HG02610 (cell line): ENCODE measurements around the gene NTN5.
"Not testable (repeated sequence)": the region's sequence is repeated elsewhere in the genome, so short reads cannot be mapped to it uniquely, and the experiment has no call there.

Experiments
- ATAC-seq: cut with Tn5 transposase; IDR thresholded peaks from one replicate; pipeline ENCODE4 v1.9.1; 2021; ENCODE audit warnings: mild to moderate bottlenecking, moderate library complexity; ENCODE audit not compliant: unreplicated experiment

Gene NTN5

GRCh38 chr19:48632692-48633147 lies 40.1 kb downstream of the NTN5 start:
- ATAC-seq, result no peak

DNA sequence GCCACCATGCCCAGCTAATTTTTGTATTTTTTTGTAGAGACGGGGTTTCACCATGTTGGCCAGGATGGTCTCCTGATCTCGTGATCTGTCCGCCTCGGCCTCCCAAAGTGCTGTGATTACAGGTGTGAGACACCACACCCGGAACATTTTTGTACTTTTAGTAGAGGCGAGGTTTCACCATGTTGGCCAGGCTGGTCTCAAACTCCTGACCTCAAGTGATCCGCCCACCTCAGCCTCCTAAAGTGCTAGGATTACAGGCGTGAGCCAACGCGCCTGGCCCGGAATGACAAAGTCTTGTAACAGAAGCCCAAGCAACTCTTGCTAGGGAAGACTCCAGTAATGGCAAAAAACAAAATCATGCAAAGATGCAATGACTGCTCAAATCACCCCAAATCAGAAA lies 40.5 kb downstream of the NTN5 start:
- not testable (repeated sequence) for ATAC-seq

DNA sequence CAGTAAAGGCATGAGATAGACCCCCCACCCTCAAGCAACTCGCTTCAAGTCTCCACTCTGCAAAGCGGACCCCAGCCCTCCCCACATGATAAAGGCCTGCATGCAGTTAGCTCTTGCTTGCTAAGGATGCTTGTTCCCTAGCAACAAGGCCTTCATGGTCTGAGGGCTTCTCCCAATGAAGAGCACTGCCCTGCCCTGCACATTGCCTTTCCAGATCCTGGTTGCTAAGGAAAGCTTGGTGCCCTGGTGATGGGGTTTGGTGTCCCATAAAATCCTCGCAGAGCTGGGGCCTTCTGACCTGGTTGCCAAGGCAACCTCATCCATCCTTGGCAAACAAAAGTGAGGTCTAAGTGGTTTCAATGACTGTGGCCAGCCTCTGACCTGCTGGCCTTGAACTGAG lies 41.6 kb downstream of the NTN5 start:
- no peak for ATAC-seq

GRCh38 chr19:48630296-48631063 lies 42.3 kb downstream of the NTN5 start:
- no peak for ATAC-seq

DNA sequence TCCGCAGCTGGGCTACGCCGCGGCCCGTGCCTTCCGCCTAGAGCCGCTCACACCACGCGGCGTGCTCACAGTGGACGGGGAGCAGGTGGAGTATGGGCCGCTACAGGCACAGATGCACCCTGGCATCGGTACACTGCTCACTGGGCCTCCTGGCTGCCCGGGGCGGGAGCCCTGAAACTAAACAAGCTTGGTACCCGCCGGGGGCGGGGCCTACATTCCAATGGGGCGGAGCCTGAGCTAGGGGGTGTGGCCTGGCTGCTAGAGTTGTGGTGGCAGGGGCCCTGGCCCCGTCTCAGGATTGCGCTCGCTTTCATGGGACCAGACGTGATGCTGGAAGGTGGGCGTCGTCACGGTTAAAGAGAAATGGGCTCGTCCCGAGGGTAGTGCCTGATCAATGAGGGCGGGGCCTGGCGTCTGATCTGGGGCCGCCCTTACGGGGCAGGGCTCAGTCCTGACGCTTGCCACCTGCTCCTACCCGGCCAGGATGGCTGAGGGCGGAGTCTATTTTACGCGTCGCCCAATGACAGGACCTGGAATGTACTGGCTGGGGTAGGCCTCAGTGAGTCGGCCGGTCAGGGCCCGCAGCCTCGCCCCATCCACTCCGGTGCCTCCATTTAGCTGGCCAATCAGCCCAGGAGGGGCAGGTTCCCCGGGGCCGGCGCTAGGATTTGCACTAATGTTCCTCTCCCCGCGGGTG lies 43.1 kb downstream of the NTN5 start:
- no peak for ATAC-seq

GRCh38 chr19:48629297-48629598 lies 43.6 kb downstream of the NTN5 start:
- no peak for ATAC-seq

GRCh38 chr19:48628486-48629296 lies 44.1 kb downstream of the NTN5 start:
- ATAC-seq, result no peak

DNA sequence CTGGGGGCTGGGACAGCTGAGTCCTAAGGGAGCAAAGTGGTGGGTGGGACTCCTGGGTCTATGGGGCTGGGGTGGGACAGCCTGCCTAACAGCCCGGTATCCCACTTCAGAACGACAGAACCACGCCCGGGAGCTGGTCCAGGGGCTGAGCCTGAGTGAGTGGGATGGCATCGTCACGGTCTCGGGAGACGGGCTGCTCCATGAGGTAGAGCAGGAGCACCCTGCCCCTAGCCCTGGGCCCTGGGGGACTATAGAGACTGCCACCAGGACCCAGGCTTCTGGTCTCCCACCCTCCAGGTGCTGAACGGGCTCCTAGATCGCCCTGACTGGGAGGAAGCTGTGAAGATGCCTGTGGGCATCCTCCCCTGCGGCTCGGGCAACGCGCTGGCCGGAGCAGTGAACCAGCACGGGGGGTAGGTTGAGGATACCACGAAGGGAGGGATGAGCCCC lies 44.9 kb downstream of the NTN5 start:
- ATAC-seq, result no peak

- no peak for ATAC-seq
Measured at GRCh38 chr19:48627201-48627864, 45.5 kb downstream of the NTN5 start.

DNA sequence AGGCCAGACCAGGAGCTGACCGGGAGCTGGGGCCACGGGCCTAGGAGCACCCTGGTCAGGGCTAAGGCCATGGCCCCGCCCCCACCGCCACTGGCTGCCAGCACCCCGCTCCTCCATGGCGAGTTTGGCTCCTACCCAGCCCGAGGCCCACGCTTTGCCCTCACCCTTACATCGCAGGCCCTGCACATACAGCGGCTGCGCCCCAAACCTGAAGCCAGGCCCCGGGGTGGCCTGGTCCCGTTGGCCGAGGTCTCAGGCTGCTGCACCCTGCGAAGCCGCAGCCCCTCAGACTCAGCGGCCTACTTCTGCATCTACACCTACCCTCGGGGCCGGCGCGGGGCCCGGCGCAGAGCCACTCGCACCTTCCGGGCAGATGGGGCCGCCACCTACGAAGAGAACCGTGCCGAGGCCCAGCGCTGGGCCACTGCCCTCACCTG lies 46.9 kb downstream of the NTN5 start:
- no peak for ATAC-seq

DNA sequence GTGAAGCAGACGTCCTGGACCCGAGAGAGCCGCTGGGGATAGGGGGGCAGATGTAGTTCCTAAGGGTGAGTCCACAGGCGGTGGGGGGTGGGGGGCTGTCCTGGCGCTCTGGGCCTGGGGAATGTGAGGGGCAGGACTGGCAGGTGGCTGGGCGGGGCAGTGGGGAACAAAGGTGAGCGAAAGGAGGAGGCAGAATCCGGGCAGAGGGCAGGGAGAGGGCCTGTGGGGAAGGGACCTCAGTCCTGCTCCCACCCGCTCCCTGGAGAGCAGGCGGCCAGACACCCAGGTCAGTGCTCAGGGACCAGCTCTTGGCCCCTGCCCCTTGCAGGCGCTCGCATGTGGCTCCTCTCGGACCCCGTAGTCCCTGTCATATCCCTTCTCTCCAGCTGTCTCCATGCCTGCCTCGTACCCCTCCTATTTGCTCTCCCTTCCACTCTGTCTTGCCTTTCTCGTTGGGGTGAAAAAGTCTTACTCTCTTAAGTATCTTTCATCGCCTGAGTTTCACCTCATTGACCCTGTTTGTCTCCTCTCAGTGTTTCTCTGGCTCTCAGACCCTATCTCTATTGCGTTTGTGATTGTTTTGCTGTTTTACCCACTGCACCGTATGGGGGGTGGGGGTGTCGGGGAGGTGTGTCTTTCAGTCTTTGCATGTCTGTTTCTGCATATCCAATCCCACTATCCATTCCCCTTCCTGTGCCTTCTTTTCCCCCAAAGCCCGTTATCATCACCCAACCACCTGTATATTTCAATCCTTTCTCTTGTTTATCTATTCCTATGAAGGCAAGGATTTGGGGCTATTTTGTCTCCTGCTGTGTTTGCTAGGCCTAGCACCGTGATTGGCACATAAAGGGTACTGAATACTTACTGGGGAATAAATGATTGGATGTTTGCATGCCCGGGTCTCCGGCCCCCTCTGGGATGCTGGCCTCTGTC lies 47.8 kb downstream of the NTN5 start:
- no peak for ATAC-seq

GRCh38 chr19:48624067-48624594 lies 48.7 kb downstream of the NTN5 start:
- ATAC-seq, result peak; percentile 69

GRCh38 chr19:48623556-48624066 lies 49.2 kb downstream of the NTN5 start:
- ATAC-seq, result no peak

GRCh38 chr19:48619692-48620585 lies 52.9 kb downstream of the NTN5 start:
- no peak for ATAC-seq

- ATAC-seq, result peak; percentile 83
Measured at GRCh38 chr19:48618916-48619691, 53.7 kb downstream of the NTN5 start, which contains the start of the genes RPL18 and SPHK2. RPL18 (minus strand) TSS chr19:48619178; CDS start chr19:48619143, 35 bp downstream. SPHK2 (plus strand) TSS chr19:48619506; CDS start chr19:48620515, 1,009 bp downstream.

- no peak for ATAC-seq
Measured at GRCh38 chr19:48618278-48618915, 54.4 kb downstream of the NTN5 start.
